B cell (primary cell): ENCODE measurements around the gene PTGES3. TPM values are rescaled to one million over a fixed set of nuclear protein-coding genes. Genes with fewer than 3 reads are reported as not detected.

Experiments used
- ATAC-seq: fragments of 200-7000 bp; cut with Tn5 transposase; one replicate; pipeline ENCODE4 v1.10.0; 2021; ENCODE audit warnings: low read depth, mild to moderate bottlenecking, moderate number of reproducible peaks, moderate library complexity
- CTCF ChIA-PET: fragments of 350-600 bp; sonication (Branson Sonifier 250); formaldehyde crosslinking; loops from one replicate; lab custom pipeline; 2021; ENCODE audit warnings: antibody characterized with exemption, inconsistent platforms; lab: Charles Lee
- POLR2A ChIA-PET: fragments of 350-600 bp; sonication (Branson Sonifier 250); formaldehyde crosslinking; loops from one replicate; lab custom pipeline; 2021; ENCODE audit warnings: antibody characterized with exemption; lab: Charles Lee
- DNase-seq: peaks from one replicate; pipeline ENCODE4 v3.0.0; 2013
- H2AFZ ChIP-seq: 2 replicates; pipeline ENCODE4 v1.6.1; 2012; ENCODE audit warnings: mild to moderate bottlenecking, low read depth, low read length; ENCODE audit not compliant: insufficient read depth, poor library complexity, severe bottlenecking
- H3K27ac ChIP-seq, 2 donors: 1 replicate in 1 of 2; 2 replicates in 1 of 2; pipeline ENCODE4 v1.5.1; 2012 to 2013; ENCODE audit warnings: low read length in 2 of 2, mild to moderate bottlenecking in 2 of 2, moderate library complexity in 1 of 2
- H3K27me3 ChIP-seq, 4 experiments: fragments of 200-600 bp in 1 of 4; sonication (generic) in 1 of 4; replicated peaks in 1 of 4; 1 replicate in 2 of 4; 2 replicates in 2 of 4; pipeline versions ENCODE4 v1.6.1 to v1.7.0; 2013 to 2016; ENCODE audit warnings: low read length in 3 of 4, mild to moderate bottlenecking in 2 of 4, mixed read lengths in 1 of 4, moderate library complexity in 1 of 4; ENCODE audit not compliant: insufficient read depth in 4 of 4, control insufficient read depth in 3 of 4; ENCODE audit errors: control extremely low read depth in 1 of 4
- H3K36me3 ChIP-seq, 2 experiments: replicated peaks in 1 of 2; 1 replicate in 1 of 2; 2 replicates in 1 of 2; pipeline versions ENCODE4 v1.6.1 to v1.7.1; 2013; ENCODE audit warnings: low read length in 1 of 2; ENCODE audit not compliant: insufficient read depth in 2 of 2, control insufficient read depth in 1 of 2; ENCODE audit errors: control extremely low read depth in 1 of 2, extremely low read depth in 1 of 2
- H3K4me1 ChIP-seq, 2 donors: fragments of 200-600 bp in 1 of 2; sonication (generic) in 1 of 2; 1 replicate in 1 of 2; 2 replicates in 1 of 2; pipeline versions ENCODE4 v1.5.1 to v1.6.1; 2013 to 2017; ENCODE audit warnings: low read length in 2 of 2; ENCODE audit not compliant: control insufficient read depth in 2 of 2, insufficient read depth in 2 of 2
- H3K4me2 ChIP-seq: replicated peaks from 2 replicates; pipeline ENCODE3; 2012; ENCODE audit warnings: mild to moderate bottlenecking, low read depth, low read length; ENCODE audit not compliant: poor library complexity, severe bottlenecking
- H3K4me3 ChIP-seq, 5 experiments: fragments of 200-600 bp in 1 of 5; sonication (generic) in 1 of 5; 1 replicate in 3 of 5; 2 replicates in 2 of 5; pipeline versions ENCODE4 v1.5.1 to v1.7.0; 2011 to 2016; ENCODE audit warnings: low read length in 4 of 5, mild to moderate bottlenecking in 4 of 5, low read depth in 2 of 5, control low read depth in 1 of 5, moderate library complexity in 1 of 5; ENCODE audit not compliant: insufficient read depth in 1 of 5; ENCODE audit errors: control extremely low read depth in 1 of 5, extremely low read depth in 1 of 5
- H3K79me2 ChIP-seq: fragments of 200-600 bp; sonication (generic); one replicate; pipeline ENCODE4 v1.6.0; 2016; ENCODE audit warnings: low read length; ENCODE audit not compliant: control insufficient read depth, insufficient read depth
- H3K9ac ChIP-seq: fragments of 200-600 bp; sonication (generic); 2 replicates; pipeline ENCODE4 v1.6.1; 2017; ENCODE audit warnings: mild to moderate bottlenecking, low read length, moderate library complexity
- H3K9me3 ChIP-seq, 3 donors: one replicate each; pipeline versions ENCODE4 v1.6.1 to v1.7.1; 2013; ENCODE audit warnings: low read length in 2 of 3; ENCODE audit not compliant: control insufficient read depth in 2 of 3, insufficient read depth in 1 of 3; ENCODE audit errors: control extremely low read depth in 1 of 3
- H4K20me1 ChIP-seq: 2 replicates; pipeline ENCODE4 v1.6.0; 2012; ENCODE audit warnings: mild to moderate bottlenecking, low read length; ENCODE audit not compliant: insufficient read depth, control insufficient read depth, poor library complexity, severe bottlenecking
- H3K27ac Mint-ChIP-seq: one replicate; pipeline ENCODE4 v1.8.0; 2021; ENCODE audit warnings: mixed read lengths
- H3K27me3 Mint-ChIP-seq: one replicate; pipeline ENCODE4 v1.8.0; 2021; ENCODE audit warnings: mixed read lengths
- H3K4me1 Mint-ChIP-seq: one replicate; pipeline ENCODE4 v1.8.0; 2021; ENCODE audit warnings: mixed read lengths
- H3K4me3 Mint-ChIP-seq: one replicate; pipeline ENCODE4 v1.8.0; 2021; ENCODE audit warnings: mixed read lengths
- H3K9me3 Mint-ChIP-seq: one replicate; pipeline ENCODE4 v1.8.0; 2022; ENCODE audit warnings: mixed read lengths; ENCODE audit not compliant: insufficient read depth
- CTCF ChIP-seq: fragments of 200-600 bp; IDR thresholded peaks from one replicate; pipeline ENCODE4 v1.8.0; 2022; ENCODE audit warnings: antibody characterized with exemption, mild to moderate bottlenecking
- EZH2 ChIP-seq: IDR thresholded peaks from 2 replicates; pipeline ENCODE4 v1.6.1; 2012; ENCODE audit warnings: borderline replicate concordance, low read depth, mild to moderate bottlenecking, moderate library complexity, low read length; ENCODE audit not compliant: insufficient read depth, poor library complexity, severe bottlenecking
- WGBS: methylation state at CpG from one replicate; pipeline ENCODE4 v1.1.5; 2013; ENCODE audit warnings: missing lambda C conversion rate; ENCODE audit not compliant: insufficient coverage; 5-methylcytosine and 5-hydroxymethylcytosine counted together
- intact Hi-C: fragments of 100-400 bp; cut with micrococcal nuclease; formaldehyde crosslinking; loops from one replicate; pipeline ENCODE4 v1.10.0; 2022
- polyA plus RNA-seq: library from polyadenylated mRNA; depleted of rRNA; stranded (reverse); fragments of >200 nt; gene quantifications from 2 replicates; pipeline ENCODE4 v1.2.3, GENCODE V29; 2012
- total RNA-seq, 2 donors: library from RNA; stranded (reverse); fragments of 120-200 nt in 1 of 2; gene quantifications; 1 replicate in 1 of 2; 2 replicates in 1 of 2; pipeline versions ENCODE4 v1.2.3 to v1.2.4, GENCODE V29; 2013 to 2022

The PTGES3 gene
- total and polyA plus RNA-seq, 2 donors (not counting 1 experiment from before 2014, with no cell fraction given): 35.3 to 121 TPM

- Mint-ChIP-seq H3K27ac (peak overlapping the region; percentile 95), H3K9me3 (no peaks in the 10 kb centered on the region), H3K4me3 (peak overlapping the region; percentile 95), H3K27me3 (no peaks in the 10 kb centered on the region), H3K4me1 (peaks cover 53% of the 10 kb centered on the region)
- WGBS: 100% methylated on average over 2 of the region's 7 CpGs
- H3K9me3 ChIP-seq: no peaks in the 10 kb centered on the region
- H3K79me2 ChIP-seq: peaks cover 52% of the 10 kb centered on the region
- ATAC-seq (no peak), DNase-seq (no peak)
- POLR2A ChIA-PET: interaction anchor here (0.7 to 2.1 kb wide), 14 partner anchors 9 to 679 kb away, joined by 3 to 25 read pairs (median 5); partner anchors contain the start of genes PTGES3 and STAT6
- peaks cover 28% of the 10 kb centered on the region for H4K20me1 ChIP-seq
- peak overlapping the region; percentile 81 to 92 for H3K27ac ChIP-seq
- CTCF ChIA-PET: interaction anchor here (0.7 to 2.2 kb wide), 7 partner anchors 11 to 386 kb away, joined by 3 to 8 read pairs (median 3); partner anchors contain the start of gene STAT6
- intact Hi-C loops: loop anchor here (1.0 to 2.0 kb wide), 4 partner anchors 26 to 89 kb away; partner anchors contain the start of gene PTGES3
- H3K4me1 ChIP-seq: peaks cover 41 to 44% of the 10 kb centered on the region in 2 donors
- TF ChIP-seq CTCF: no peak
- TF ChIP-seq EZH2: no peak
- peak overlapping the region; percentile 83 for H3K9ac ChIP-seq
- H3K36me3 ChIP-seq: peaks cover 0 to 26% of the 10 kb centered on the region in 2 experiments
- peak overlapping the region; percentile 83 for H2AFZ ChIP-seq
- H3K27me3 ChIP-seq: no peaks in the 10 kb centered on the region
- peak overlapping the region; percentile 76 for H3K4me2 ChIP-seq
- peak overlapping the region; percentile 76 to 99 (median 90) for H3K4me3 ChIP-seq
Measured at GRCh38 chr12:56725723-56726102, 37.6 kb upstream of the PTGES3 start.
